ENCODE data around the gene ELP4.
A peak's percentile ranks its signal among the peaks of the same experiment; 100 is the strongest.

The ELP4 gene

GRCh38 chr11:31805629-31806185, 296.1 kb downstream of the ELP4 start:
- Mint-ChIP-seq H3K4me3 (no peak overlapping the region), H3K36me3 (ENCODE audit: low read depth) (no peaks in the 10 kb centered on the region), H3K4me1 (peaks cover 29% of the 10 kb centered on the region), H3K9me3 (peaks cover under 1% of the 10 kb centered on the region), H3K27me3 (ENCODE audit: low read depth, poor library complexity) (no peaks in the 10 kb centered on the region), H3K27ac (no peak overlapping the region)
- DNase-seq: peak; percentile 30
- TF ChIP-seq CTCF (IDR thresholded peaks at IDR 0.05): no peak

- H3K27ac Mint-ChIP-seq: no peak overlapping the region
- H3K36me3 Mint-ChIP-seq (ENCODE audit: low read depth): no peaks in the 10 kb centered on the region
- DNase-seq: no peak
- H3K4me3 Mint-ChIP-seq: no peak overlapping the region
- H3K27me3 Mint-ChIP-seq (ENCODE audit: low read depth, poor library complexity): no peaks in the 10 kb centered on the region
- no peak for TF ChIP-seq CTCF (IDR thresholded peaks at IDR 0.05)
- H3K4me1 Mint-ChIP-seq: peaks cover 35% of the 10 kb centered on the region
- peaks cover 5% of the 10 kb centered on the region for H3K9me3 Mint-ChIP-seq
Measured at GRCh38 chr11:31806186-31806927, 296.8 kb downstream of the ELP4 start.

- Mint-ChIP-seq H3K27ac (no peak overlapping the region), H3K4me1 (peaks cover 40% of the 10 kb centered on the region), H3K4me3 (no peak overlapping the region), H3K9me3 (peaks cover 5% of the 10 kb centered on the region), H3K36me3 (ENCODE audit: low read depth) (no peaks in the 10 kb centered on the region), H3K27me3 (ENCODE audit: low read depth, poor library complexity) (no peaks in the 10 kb centered on the region)
- TF ChIP-seq CTCF (IDR thresholded peaks at IDR 0.05): no peak
- DNase-seq: no peak
Measured at GRCh38 chr11:31806928-31807798, 297.6 kb downstream of the ELP4 start.

GRCh38 chr11:31807799-31808667, 298.5 kb downstream of the ELP4 start:
- DNase-seq: no peak

More at GRCh38 chr11:31807799-31808667, 298.5 kb downstream of the ELP4 start:
- Mint-ChIP-seq H3K27me3 (ENCODE audit: low read depth, poor library complexity) (no peaks in the 10 kb centered on the region), H3K4me1 (peaks cover 46% of the 10 kb centered on the region), H3K36me3 (ENCODE audit: low read depth) (no peaks in the 10 kb centered on the region), H3K9me3 (peaks cover 5% of the 10 kb centered on the region), H3K27ac (no peak overlapping the region), H3K4me3 (no peak overlapping the region)
- TF ChIP-seq CTCF (IDR thresholded peaks at IDR 0.05): no peak
